ENCODE measurements around the gene GORAB.

- TF ChIP-seq POLR2AphosphoS5 (IDR thresholded peaks at IDR 0.05; ENCODE audit: low read depth, low read length) (no peak), FOXP2 (optimal IDR thresholded peaks at IDR 0.05; ENCODE audit: borderline replicate concordance, extremely low read depth, extremely low read length, insufficient read depth) (no peak)
Measured at GRCh38 chr1:170568197-170568596, 36.2 kb downstream of the GORAB start.

Data from PFSK-1 (cell line).